SIG-M5 treated with dmso at 0.1 percent for 504 hours (cell line): Measurements from ENCODE around the gene SMIM5.

Source experiments
- DNase-seq: peaks from one replicate; lab custom pipeline; 2025; ENCODE audit not compliant: unreplicated experiment; lab: John Stamatoyannopoulos, UW

SMIM5 gene

GRCh38 chr17:75602644-75603043, 30.6 kb upstream of the SMIM5 start:
- no peak for DNase-seq

GRCh38 chr17:75603123-75603522, 30.1 kb upstream of the SMIM5 start:
- DNase-seq: no peak

- no peak for DNase-seq
Measured at GRCh38 chr17:75604034-75604695, 29.1 kb upstream of the SMIM5 start.

- DNase-seq: no peak
Measured at GRCh38 chr17:75605790-75606189, 27.4 kb upstream of the SMIM5 start.

- no peak for DNase-seq
Measured at GRCh38 chr17:75607086-75607485, 26.1 kb upstream of the SMIM5 start.

- DNase-seq: no peak
Measured at GRCh38 chr17:75610103-75610984, 22.9 kb upstream of the SMIM5 start.

GRCh38 chr17:75611851-75612429, 21.3 kb upstream of the SMIM5 start:
- peak; percentile 12 for DNase-seq

- DNase-seq: no peak
Measured at GRCh38 chr17:75612906-75613626, 20.2 kb upstream of the SMIM5 start.

GRCh38 chr17:75614006-75614405, 19.2 kb upstream of the SMIM5 start:
- DNase-seq: no peak

- no peak for DNase-seq
Measured at GRCh38 chr17:75614556-75615270, 18.5 kb upstream of the SMIM5 start.

- no peak for DNase-seq
Measured at GRCh38 chr17:75615301-75615700, 17.9 kb upstream of the SMIM5 start.

GRCh38 chr17:75616521-75617122, 16.6 kb upstream of the SMIM5 start:
- DNase-seq: no peak

GRCh38 chr17:75617218-75617617, 16.0 kb upstream of the SMIM5 start:
- no peak for DNase-seq

- no peak for DNase-seq
Measured at GRCh38 chr17:75617675-75618074, 15.6 kb upstream of the SMIM5 start.

- DNase-seq: peak; percentile 39
Measured at GRCh38 chr17:75619506-75620431, 13.5 kb upstream of the SMIM5 start.

GRCh38 chr17:75621489-75621888, 11.7 kb upstream of the SMIM5 start:
- no peak for DNase-seq

- no peak for DNase-seq
Measured at GRCh38 chr17:75622076-75622475, 11.2 kb upstream of the SMIM5 start.

- no peak for DNase-seq
Measured at GRCh38 chr17:75622771-75623273, 10.4 kb upstream of the SMIM5 start.

GRCh38 chr17:75623386-75623785, 9.8 kb upstream of the SMIM5 start:
- no peak for DNase-seq
